SU-DHL-6 (cell line): Measurements from ENCODE around the gene BTG4.

Experiments used
- EZH2phosphoT487 ChIP-seq: fragments of 200-600 bp; sonication (generic), shearing (Covaris generic); conservative IDR thresholded peaks from 2 replicates; pipeline ENCODE4 v1.6.1; 2018; ENCODE audit warnings: mild to moderate bottlenecking, antibody characterized with exemption, low read length, moderate library complexity, mixed read lengths
- TF ChIP-seq, protein P1 (sequence below): fragments of 200-600 bp; sonication (generic); IDR thresholded peaks from one replicate; pipeline ENCODE4 v1.5.1; 2017; ENCODE audit warnings: antibody characterized with exemption, mild to moderate bottlenecking, low read length, moderate library complexity; ENCODE audit not compliant: insufficient read depth, poor library complexity, severe bottlenecking

DNA sequence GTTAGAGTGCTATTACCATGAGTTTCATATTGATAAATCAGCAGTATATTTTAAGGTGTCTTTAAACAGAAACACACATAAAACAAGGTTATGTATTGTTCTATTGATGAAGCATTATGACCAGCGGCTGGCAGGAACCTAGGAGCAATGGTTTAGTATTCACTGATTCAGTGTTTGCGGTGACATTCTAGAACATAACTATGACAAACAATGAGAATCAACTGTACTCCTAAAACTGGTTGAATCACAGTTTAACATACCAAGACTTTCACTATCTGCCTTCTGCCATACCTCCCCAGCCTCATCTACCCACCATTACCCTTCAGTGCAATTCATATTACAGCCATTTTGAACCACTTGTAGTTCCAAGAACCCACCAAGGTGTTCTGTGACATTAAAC lies 11.2 kb upstream of the BTG4 start:
- TF ChIP-seq, protein P1, sequence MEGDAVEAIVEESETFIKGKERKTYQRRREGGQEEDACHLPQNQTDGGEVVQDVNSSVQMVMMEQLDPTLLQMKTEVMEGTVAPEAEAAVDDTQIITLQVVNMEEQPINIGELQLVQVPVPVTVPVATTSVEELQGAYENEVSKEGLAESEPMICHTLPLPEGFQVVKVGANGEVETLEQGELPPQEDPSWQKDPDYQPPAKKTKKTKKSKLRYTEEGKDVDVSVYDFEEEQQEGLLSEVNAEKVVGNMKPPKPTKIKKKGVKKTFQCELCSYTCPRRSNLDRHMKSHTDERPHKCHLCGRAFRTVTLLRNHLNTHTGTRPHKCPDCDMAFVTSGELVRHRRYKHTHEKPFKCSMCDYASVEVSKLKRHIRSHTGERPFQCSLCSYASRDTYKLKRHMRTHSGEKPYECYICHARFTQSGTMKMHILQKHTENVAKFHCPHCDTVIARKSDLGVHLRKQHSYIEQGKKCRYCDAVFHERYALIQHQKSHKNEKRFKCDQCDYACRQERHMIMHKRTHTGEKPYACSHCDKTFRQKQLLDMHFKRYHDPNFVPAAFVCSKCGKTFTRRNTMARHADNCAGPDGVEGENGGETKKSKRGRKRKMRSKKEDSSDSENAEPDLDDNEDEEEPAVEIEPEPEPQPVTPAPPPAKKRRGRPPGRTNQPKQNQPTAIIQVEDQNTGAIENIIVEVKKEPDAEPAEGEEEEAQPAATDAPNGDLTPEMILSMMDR, result no peak
- TF ChIP-seq EZH2phosphoT487, result no peak
